ENCODE data around the gene NCAM2. TPM values are rescaled to one million over a fixed set of nuclear protein-coding genes. Genes with fewer than 3 reads are reported as not detected.

Gene NCAM2
- total RNA-seq, 1 experiment from 2014 or later: not detected

DNA sequence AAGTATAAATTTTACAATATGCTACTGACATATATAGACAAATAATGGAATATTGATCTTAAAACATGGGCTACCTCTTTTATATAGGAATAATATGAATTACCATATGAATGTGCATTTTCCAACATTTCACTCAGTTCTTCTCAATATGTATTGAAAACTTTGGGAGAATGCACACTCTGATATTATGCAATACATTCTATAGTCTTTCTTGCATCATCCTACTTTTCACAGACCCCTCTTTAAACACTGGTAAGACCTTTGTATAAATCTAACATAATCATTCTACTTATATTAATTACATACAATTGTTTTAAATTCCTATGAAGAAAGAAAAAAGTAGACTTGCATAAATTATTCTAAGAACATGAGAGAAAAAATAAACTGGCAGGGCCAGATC is 69.2 kb downstream of the NCAM2 start:
- ChIA-PET CTCF (no interaction called here), RAD21 (ENCODE audit: low non-redundant PET in 1 of 2, low total read pairs in 2 of 2, uncharacterized antibody in 2 of 2, unreplicated experiment in 2 of 2) (no interaction called here), POLR2A (no interaction called here)
- TF ChIP-seq ZNF274 (IDR thresholded peaks at IDR 0.05; ENCODE audit: low read depth, low read length) (no peak), JUND (IDR thresholded peaks at IDR 0.05) (no peak), CBX3 (IDR thresholded peaks at IDR 0.05; ENCODE audit: low read depth) (no peak), YY1 (IDR thresholded peaks at IDR 0.05; ENCODE audit: extremely low read depth, insufficient replicate concordance, low read depth, low read length) (no peak), FOSL1 (IDR thresholded peaks at IDR 0.05; ENCODE audit: low read depth) (no peak), POLR2AphosphoS5 (IDR thresholded peaks at IDR 0.05; ENCODE audit: low read depth, low read length) (no peak), POLR2A (IDR thresholded peaks at IDR 0.05; ENCODE audit: borderline replicate concordance, extremely low read depth, insufficient read depth, insufficient read length) (no peak), RAD21 (IDR thresholded peaks at IDR 0.05; ENCODE audit: low read depth) (no peak), TCF7L2 (IDR thresholded peaks at IDR 0.05; ENCODE audit: borderline replicate concordance, extremely low read depth, insufficient read depth, insufficient read length) (no peak), EGR1 (IDR thresholded peaks at IDR 0.05; ENCODE audit: low read depth) (no peak), SIN3A (IDR thresholded peaks at IDR 0.05; ENCODE audit: low read depth) (no peak), ZFX (IDR thresholded peaks at IDR 0.05) (no peak), EZH2 (IDR thresholded peaks at IDR 0.05) (no peak)
- TF ChIP-seq, protein P1, sequence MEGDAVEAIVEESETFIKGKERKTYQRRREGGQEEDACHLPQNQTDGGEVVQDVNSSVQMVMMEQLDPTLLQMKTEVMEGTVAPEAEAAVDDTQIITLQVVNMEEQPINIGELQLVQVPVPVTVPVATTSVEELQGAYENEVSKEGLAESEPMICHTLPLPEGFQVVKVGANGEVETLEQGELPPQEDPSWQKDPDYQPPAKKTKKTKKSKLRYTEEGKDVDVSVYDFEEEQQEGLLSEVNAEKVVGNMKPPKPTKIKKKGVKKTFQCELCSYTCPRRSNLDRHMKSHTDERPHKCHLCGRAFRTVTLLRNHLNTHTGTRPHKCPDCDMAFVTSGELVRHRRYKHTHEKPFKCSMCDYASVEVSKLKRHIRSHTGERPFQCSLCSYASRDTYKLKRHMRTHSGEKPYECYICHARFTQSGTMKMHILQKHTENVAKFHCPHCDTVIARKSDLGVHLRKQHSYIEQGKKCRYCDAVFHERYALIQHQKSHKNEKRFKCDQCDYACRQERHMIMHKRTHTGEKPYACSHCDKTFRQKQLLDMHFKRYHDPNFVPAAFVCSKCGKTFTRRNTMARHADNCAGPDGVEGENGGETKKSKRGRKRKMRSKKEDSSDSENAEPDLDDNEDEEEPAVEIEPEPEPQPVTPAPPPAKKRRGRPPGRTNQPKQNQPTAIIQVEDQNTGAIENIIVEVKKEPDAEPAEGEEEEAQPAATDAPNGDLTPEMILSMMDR (IDR thresholded peaks at IDR 0.05 in 2 of 3, conservative IDR thresholded peaks at IDR 0.05 in 1 of 3; ENCODE audit: borderline replicate concordance in 1 of 3, insufficient read depth in 1 of 3, low read depth in 2 of 3, low read length in 2 of 3): no peak
- TF ChIP-seq, protein P2, sequence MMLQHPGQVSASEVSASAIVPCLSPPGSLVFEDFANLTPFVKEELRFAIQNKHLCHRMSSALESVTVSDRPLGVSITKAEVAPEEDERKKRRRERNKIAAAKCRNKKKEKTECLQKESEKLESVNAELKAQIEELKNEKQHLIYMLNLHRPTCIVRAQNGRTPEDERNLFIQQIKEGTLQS (IDR thresholded peaks at IDR 0.05): no peak
- TF ChIP-seq, protein P3, sequence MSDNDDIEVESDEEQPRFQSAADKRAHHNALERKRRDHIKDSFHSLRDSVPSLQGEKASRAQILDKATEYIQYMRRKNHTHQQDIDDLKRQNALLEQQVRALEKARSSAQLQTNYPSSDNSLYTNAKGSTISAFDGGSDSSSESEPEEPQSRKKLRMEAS (IDR thresholded peaks at IDR 0.05): no peak
- TF ChIP-seq, protein P4, sequence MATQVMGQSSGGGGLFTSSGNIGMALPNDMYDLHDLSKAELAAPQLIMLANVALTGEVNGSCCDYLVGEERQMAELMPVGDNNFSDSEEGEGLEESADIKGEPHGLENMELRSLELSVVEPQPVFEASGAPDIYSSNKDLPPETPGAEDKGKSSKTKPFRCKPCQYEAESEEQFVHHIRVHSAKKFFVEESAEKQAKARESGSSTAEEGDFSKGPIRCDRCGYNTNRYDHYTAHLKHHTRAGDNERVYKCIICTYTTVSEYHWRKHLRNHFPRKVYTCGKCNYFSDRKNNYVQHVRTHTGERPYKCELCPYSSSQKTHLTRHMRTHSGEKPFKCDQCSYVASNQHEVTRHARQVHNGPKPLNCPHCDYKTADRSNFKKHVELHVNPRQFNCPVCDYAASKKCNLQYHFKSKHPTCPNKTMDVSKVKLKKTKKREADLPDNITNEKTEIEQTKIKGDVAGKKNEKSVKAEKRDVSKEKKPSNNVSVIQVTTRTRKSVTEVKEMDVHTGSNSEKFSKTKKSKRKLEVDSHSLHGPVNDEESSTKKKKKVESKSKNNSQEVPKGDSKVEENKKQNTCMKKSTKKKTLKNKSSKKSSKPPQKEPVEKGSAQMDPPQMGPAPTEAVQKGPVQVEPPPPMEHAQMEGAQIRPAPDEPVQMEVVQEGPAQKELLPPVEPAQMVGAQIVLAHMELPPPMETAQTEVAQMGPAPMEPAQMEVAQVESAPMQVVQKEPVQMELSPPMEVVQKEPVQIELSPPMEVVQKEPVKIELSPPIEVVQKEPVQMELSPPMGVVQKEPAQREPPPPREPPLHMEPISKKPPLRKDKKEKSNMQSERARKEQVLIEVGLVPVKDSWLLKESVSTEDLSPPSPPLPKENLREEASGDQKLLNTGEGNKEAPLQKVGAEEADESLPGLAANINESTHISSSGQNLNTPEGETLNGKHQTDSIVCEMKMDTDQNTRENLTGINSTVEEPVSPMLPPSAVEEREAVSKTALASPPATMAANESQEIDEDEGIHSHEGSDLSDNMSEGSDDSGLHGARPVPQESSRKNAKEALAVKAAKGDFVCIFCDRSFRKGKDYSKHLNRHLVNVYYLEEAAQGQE (IDR thresholded peaks at IDR 0.05; ENCODE audit: low read depth): no peak
- Histone ChIP-seq H3K27me3 (ENCODE audit: insufficient read depth, low read length) (no peaks in the 10 kb centered on the region), H2AFZ (ENCODE audit: low read depth, low read length, poor library complexity, severe bottlenecking) (no peak overlapping the region), H3K9ac (ENCODE audit: low read length) (no peak overlapping the region), H3K4me2 (ENCODE audit: low read length) (no peak overlapping the region), H3K36me3 (ENCODE audit: control insufficient read depth in 1 of 2, insufficient read depth in 2 of 2, low read length in 2 of 2) (no peaks in the 10 kb centered on the region), H3K9me3 (ENCODE audit: control insufficient read depth in 1 of 2, insufficient read depth in 1 of 2, low read depth in 1 of 2, low read length in 2 of 2) (peaks cover 0 to 28% of the 10 kb centered on the region in 2 experiments; a peak in 2 of 4 replicates), H4K20me1 (ENCODE audit: insufficient read depth) (no peaks in the 10 kb centered on the region), H3K79me2 (ENCODE audit: insufficient read depth, low read length) (no peaks in the 10 kb centered on the region), H3K27ac (ENCODE audit: low read depth, low read length) (no peak overlapping the region), H3K4me1 (ENCODE audit: control insufficient read depth in 1 of 2, insufficient read depth in 2 of 2, low read length in 2 of 2) (no peaks in the 10 kb centered on the region), H3K4me3 (replicated peaks in 1 of 2; ENCODE audit: low read depth in 1 of 2, low read length in 2 of 2) (no peak overlapping the region), H3K9me2 (ENCODE audit: insufficient read depth) (no peaks in the 10 kb centered on the region)
- ATAC-seq: no peak
- no TSS peak for BruUV-seq (replicated peaks)
- intact Hi-C loops (cut with micrococcal nuclease): no loop called here
- DNase-seq (ENCODE audit: low read depth, low spot score): no peak

Measured in HCT116 (cell line).